Testis (tissue), 2 donors: ENCODE data around the gene ZDHHC8.

Experiments used
- POLR2A ChIP-seq: fragments of 450-650 bp; IDR thresholded peaks from one replicate; pipeline ENCODE4 v1.6.1; 2017; ENCODE audit warnings: antibody characterized with exemption, mild to moderate bottlenecking, moderate library complexity
- TF ChIP-seq, protein P1 (sequence below), 3 experiments: fragments of 450-650 bp in 2 of 3; fragments of 200-600 bp in 1 of 3; sonication (generic) in 1 of 3; IDR thresholded peaks; one replicate each; pipeline ENCODE4 v1.5.1; 2016 to 2019; ENCODE audit warnings: antibody characterized with exemption in 3 of 3, mild to moderate bottlenecking in 2 of 3, moderate library complexity in 1 of 3

GRCh38 chr22:20183101-20183500 is 51.5 kb downstream of the ZDHHC8 start:
- TF ChIP-seq, protein P1, sequence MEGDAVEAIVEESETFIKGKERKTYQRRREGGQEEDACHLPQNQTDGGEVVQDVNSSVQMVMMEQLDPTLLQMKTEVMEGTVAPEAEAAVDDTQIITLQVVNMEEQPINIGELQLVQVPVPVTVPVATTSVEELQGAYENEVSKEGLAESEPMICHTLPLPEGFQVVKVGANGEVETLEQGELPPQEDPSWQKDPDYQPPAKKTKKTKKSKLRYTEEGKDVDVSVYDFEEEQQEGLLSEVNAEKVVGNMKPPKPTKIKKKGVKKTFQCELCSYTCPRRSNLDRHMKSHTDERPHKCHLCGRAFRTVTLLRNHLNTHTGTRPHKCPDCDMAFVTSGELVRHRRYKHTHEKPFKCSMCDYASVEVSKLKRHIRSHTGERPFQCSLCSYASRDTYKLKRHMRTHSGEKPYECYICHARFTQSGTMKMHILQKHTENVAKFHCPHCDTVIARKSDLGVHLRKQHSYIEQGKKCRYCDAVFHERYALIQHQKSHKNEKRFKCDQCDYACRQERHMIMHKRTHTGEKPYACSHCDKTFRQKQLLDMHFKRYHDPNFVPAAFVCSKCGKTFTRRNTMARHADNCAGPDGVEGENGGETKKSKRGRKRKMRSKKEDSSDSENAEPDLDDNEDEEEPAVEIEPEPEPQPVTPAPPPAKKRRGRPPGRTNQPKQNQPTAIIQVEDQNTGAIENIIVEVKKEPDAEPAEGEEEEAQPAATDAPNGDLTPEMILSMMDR (IDR thresholded peaks at IDR 0.05): no peak
- no peak for TF ChIP-seq POLR2A
